Measurements from ENCODE around the gene COG5. TPM values are rescaled to one million over a fixed set of nuclear protein-coding genes. Genes with fewer than 3 reads are reported as not detected.

Gene COG5
- total RNA-seq, 1 experiment from 2014 or later: 23.6 TPM

- no TSS peak for BruUV-seq (replicated peaks)
- no peak for TF ChIP-seq CTCF (IDR thresholded peaks at IDR 0.05; ENCODE audit: unreplicated experiment)
- Mint-ChIP-seq H3K27me3 (ENCODE audit: unreplicated experiment) (no peaks in the 10 kb centered on the region), H3K9me3 (ENCODE audit: low read depth, unreplicated experiment) (no peaks in the 10 kb centered on the region), H3K27ac (ENCODE audit: unreplicated experiment) (no peak overlapping the region), H3K4me3 (ENCODE audit: low read depth, unreplicated experiment) (no peak overlapping the region), H3K36me3 (ENCODE audit: insufficient read depth, unreplicated experiment) (no peaks in the 10 kb centered on the region), H3K4me1 (ENCODE audit: low read depth, unreplicated experiment) (peaks cover 9% of the 10 kb centered on the region)
- CTCF ChIA-PET: no interaction called here
- DNase-seq: no peak
- intact Hi-C loops (cut with micrococcal nuclease; ENCODE audit: unreplicated experiment): no loop called here
These were observed 69.4 kb downstream of the COG5 start for GRCh38 chr7:107494315-107494751.

DNA sequence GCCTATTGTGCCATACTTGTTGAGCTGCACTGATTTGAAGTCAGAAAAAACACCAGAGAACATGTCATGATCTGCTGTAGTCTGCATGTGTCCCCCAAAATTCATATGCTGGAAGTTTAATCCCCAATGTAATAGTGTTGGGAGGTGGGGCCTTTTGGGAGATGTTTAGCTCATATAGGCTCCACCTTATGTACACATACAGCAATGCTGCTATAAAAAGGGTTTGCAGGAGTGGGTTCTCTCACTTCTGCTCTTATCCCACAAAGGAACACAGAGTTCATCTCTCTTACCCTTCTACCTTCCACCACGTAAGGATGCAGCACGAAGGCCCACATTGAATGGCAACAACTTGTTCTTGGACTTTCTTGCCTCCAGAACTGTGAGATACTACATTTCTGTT, 70.8 kb downstream of the COG5 start:
- no peak overlapping the region for H3K27ac Mint-ChIP-seq (ENCODE audit: unreplicated experiment)
- H3K27me3 Mint-ChIP-seq (ENCODE audit: unreplicated experiment): no peaks in the 10 kb centered on the region
- H3K4me3 Mint-ChIP-seq (ENCODE audit: low read depth, unreplicated experiment): no peak overlapping the region
- H3K4me1 Mint-ChIP-seq (ENCODE audit: low read depth, unreplicated experiment): peaks cover 9% of the 10 kb centered on the region
- DNase-seq: no peak
- no peak for TF ChIP-seq CTCF (IDR thresholded peaks at IDR 0.05; ENCODE audit: unreplicated experiment)
- intact Hi-C loops (cut with micrococcal nuclease; ENCODE audit: unreplicated experiment): no loop called here
- no TSS peak for BruUV-seq (replicated peaks)
- no peaks in the 10 kb centered on the region for H3K9me3 Mint-ChIP-seq (ENCODE audit: low read depth, unreplicated experiment)
- CTCF ChIA-PET: no interaction called here
- no peaks in the 10 kb centered on the region for H3K36me3 Mint-ChIP-seq (ENCODE audit: insufficient read depth, unreplicated experiment)

- Mint-ChIP-seq H3K36me3 (ENCODE audit: insufficient read depth, unreplicated experiment) (no peaks in the 10 kb centered on the region), H3K27ac (ENCODE audit: unreplicated experiment) (no peak overlapping the region), H3K9me3 (ENCODE audit: low read depth, unreplicated experiment) (no peaks in the 10 kb centered on the region), H3K4me1 (ENCODE audit: low read depth, unreplicated experiment) (no peaks in the 10 kb centered on the region), H3K4me3 (ENCODE audit: low read depth, unreplicated experiment) (no peak overlapping the region), H3K27me3 (ENCODE audit: unreplicated experiment) (no peaks in the 10 kb centered on the region)
- no TSS peak for BruUV-seq (replicated peaks)
- TF ChIP-seq CTCF (IDR thresholded peaks at IDR 0.05; ENCODE audit: unreplicated experiment): no peak
- CTCF ChIA-PET: no interaction called here
- DNase-seq: no peak
- intact Hi-C loops (cut with micrococcal nuclease; ENCODE audit: unreplicated experiment): no loop called here
These were observed 77.7 kb downstream of the COG5 start for GRCh38 chr7:107486041-107486440.

GRCh38 chr7:107482571-107482970, 81.1 kb downstream of the COG5 start:
- H3K9me3 Mint-ChIP-seq (ENCODE audit: low read depth, unreplicated experiment): no peaks in the 10 kb centered on the region
- H3K4me1 Mint-ChIP-seq (ENCODE audit: low read depth, unreplicated experiment): no peaks in the 10 kb centered on the region
- intact Hi-C loops (cut with micrococcal nuclease; ENCODE audit: unreplicated experiment): no loop called here
- H3K27ac Mint-ChIP-seq (ENCODE audit: unreplicated experiment): no peak overlapping the region
- TF ChIP-seq CTCF (IDR thresholded peaks at IDR 0.05; ENCODE audit: unreplicated experiment): no peak
- no peak for DNase-seq
- CTCF ChIA-PET: no interaction called here
- no peaks in the 10 kb centered on the region for H3K27me3 Mint-ChIP-seq (ENCODE audit: unreplicated experiment)
- no peak overlapping the region for H3K4me3 Mint-ChIP-seq (ENCODE audit: low read depth, unreplicated experiment)
- BruUV-seq (replicated peaks): no TSS peak
- no peaks in the 10 kb centered on the region for H3K36me3 Mint-ChIP-seq (ENCODE audit: insufficient read depth, unreplicated experiment)

DNA sequence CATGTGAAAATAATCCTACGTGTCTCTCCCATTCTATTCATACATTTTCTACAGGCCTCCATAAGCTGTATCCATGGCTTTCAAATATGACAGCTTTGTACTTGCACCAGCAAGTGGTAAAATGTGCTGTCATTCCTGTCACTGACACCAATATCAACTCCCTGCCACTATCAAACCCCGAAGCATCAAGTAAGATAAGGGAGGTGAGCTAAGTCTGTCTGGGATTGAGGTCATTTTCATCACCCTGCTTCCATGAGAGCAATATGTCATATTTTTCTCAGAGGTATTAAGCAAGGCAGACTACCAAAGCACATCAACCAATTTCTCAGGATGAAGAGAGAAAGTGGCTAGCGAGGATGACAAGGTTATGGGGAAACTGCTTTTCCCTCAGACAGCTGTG, 82.8 kb downstream of the COG5 start:
- no peaks in the 10 kb centered on the region for H3K4me1 Mint-ChIP-seq (ENCODE audit: low read depth, unreplicated experiment)
- intact Hi-C loops (cut with micrococcal nuclease; ENCODE audit: unreplicated experiment): no loop called here
- CTCF ChIA-PET: no interaction called here
- no peaks in the 10 kb centered on the region for H3K9me3 Mint-ChIP-seq (ENCODE audit: low read depth, unreplicated experiment)
- H3K36me3 Mint-ChIP-seq (ENCODE audit: insufficient read depth, unreplicated experiment): no peaks in the 10 kb centered on the region
- BruUV-seq (replicated peaks): no TSS peak
- H3K27ac Mint-ChIP-seq (ENCODE audit: unreplicated experiment): no peak overlapping the region
- TF ChIP-seq CTCF (IDR thresholded peaks at IDR 0.05; ENCODE audit: unreplicated experiment): no peak
- no peaks in the 10 kb centered on the region for H3K27me3 Mint-ChIP-seq (ENCODE audit: unreplicated experiment)
- no peak overlapping the region for H3K4me3 Mint-ChIP-seq (ENCODE audit: low read depth, unreplicated experiment)
- no peak for DNase-seq

All from Calu3 (cell line).